HepG2 (cell line): ENCODE data around the gene WDR81. TPM values are rescaled to one million over a fixed set of nuclear protein-coding genes. Genes with fewer than 3 reads are reported as not detected.
A peak's percentile ranks its signal among the peaks of the same experiment; 100 is the strongest.

Source experiments
- AKAP8 ChIP-seq: sonication (generic); formaldehyde crosslinking; IDR thresholded peaks from 2 replicates; pipeline ENCODE4 v1.5.1; 2020; ENCODE audit warnings: mild to moderate bottlenecking, missing genetic modification reagents
- ARHGAP35 ChIP-seq: sonication (generic); formaldehyde crosslinking; IDR thresholded peaks from 2 replicates; pipeline ENCODE4 v1.9.0; 2022; ENCODE audit warnings: mild to moderate bottlenecking, inconsistent platforms, moderate library complexity, missing genetic modification reagents, borderline replicate concordance
- ATF1 ChIP-seq: IDR thresholded peaks from 2 replicates; pipeline ENCODE4 v1.6.1; 2016; ENCODE audit warnings: mild to moderate bottlenecking, control low read depth
- HNRNPL ChIP-seq: fragments of 200-400 bp; formaldehyde crosslinking; IDR thresholded peaks from 2 replicates; pipeline ENCODE4 v1.6.1; 2017; ENCODE audit warnings: mild to moderate bottlenecking, low read depth, low read length
- HOXD1 ChIP-seq: sonication (generic); formaldehyde crosslinking; IDR thresholded peaks from 2 replicates; pipeline ENCODE4 v1.5.0; 2020; ENCODE audit warnings: missing genetic modification reagents
- KLF12 ChIP-seq: sonication (generic); formaldehyde crosslinking; IDR thresholded peaks from 2 replicates; pipeline ENCODE4 v1.4.0; 2020; ENCODE audit warnings: missing genetic modification reagents, borderline replicate concordance
- MXI1 ChIP-seq: IDR thresholded peaks from 3 replicates; pipeline ENCODE4 v1.6.1; 2012; ENCODE audit warnings: low read depth, low read length, inconsistent platforms, borderline replicate concordance
- NFATC3 ChIP-seq: sonication (generic); formaldehyde crosslinking; IDR thresholded peaks from 2 replicates; pipeline ENCODE4 v1.5.1; 2020; ENCODE audit warnings: mild to moderate bottlenecking, missing genetic modification reagents
- NFKB2 ChIP-seq: sonication (generic); formaldehyde crosslinking; IDR thresholded peaks from 2 replicates; pipeline ENCODE4 v1.4.0; 2020; ENCODE audit warnings: missing genetic modification reagents, borderline replicate concordance
- NR2F2 ChIP-seq: IDR thresholded peaks from 2 replicates; pipeline ENCODE4 v1.6.1; 2012; ENCODE audit warnings: low read depth, inconsistent platforms, borderline replicate concordance
- NR3C1 ChIP-seq: sonication (generic); formaldehyde crosslinking; IDR thresholded peaks from 2 replicates; pipeline ENCODE4 v1.4.0; 2020; ENCODE audit warnings: missing genetic modification reagents
- PAF1 ChIP-seq: IDR thresholded peaks from 2 replicates; pipeline ENCODE4 v1.6.1; 2016; ENCODE audit warnings: missing genetic modification reagents, missing compliant biosample characterization
- RAD51 ChIP-seq: fragments of 450-650 bp; IDR thresholded peaks from 2 replicates; pipeline ENCODE4 v1.6.1; 2016; ENCODE audit warnings: borderline replicate concordance
- RELA ChIP-seq: sonication (generic); formaldehyde crosslinking; IDR thresholded peaks from 2 replicates; pipeline ENCODE4 v1.4.0; 2020; ENCODE audit warnings: missing genetic modification reagents
- STAG1 ChIP-seq: sonication (generic); formaldehyde crosslinking; IDR thresholded peaks from 2 replicates; pipeline ENCODE4 v1.4.0; 2020; ENCODE audit warnings: missing genetic modification reagents
- SUZ12 ChIP-seq: fragments of 150-350 bp; IDR thresholded peaks from 2 replicates; pipeline ENCODE4 v1.6.1; 2014; ENCODE audit warnings: low read depth, low read length
- ZBTB7A ChIP-seq: sonication (generic); formaldehyde crosslinking; IDR thresholded peaks from 2 replicates; pipeline ENCODE4 v1.8.0; 2022; ENCODE audit warnings: mild to moderate bottlenecking, missing genetic modification reagents
- ZIK1 ChIP-seq: sonication (generic); formaldehyde crosslinking; IDR thresholded peaks from 2 replicates; pipeline ENCODE4 v1.5.0; 2020; ENCODE audit warnings: mild to moderate bottlenecking, low read depth, missing genetic modification reagents, borderline replicate concordance
- ZNF124 ChIP-seq: sonication (generic); formaldehyde crosslinking; IDR thresholded peaks from 2 replicates; pipeline ENCODE4 v1.4.0; 2020; ENCODE audit warnings: missing genetic modification reagents
- ZNF138 ChIP-seq: sonication (generic); formaldehyde crosslinking; IDR thresholded peaks from 2 replicates; pipeline ENCODE4 v1.5.0; 2020; ENCODE audit warnings: mild to moderate bottlenecking, low read depth, missing genetic modification reagents
- ZNF276 ChIP-seq: sonication (generic); formaldehyde crosslinking; IDR thresholded peaks from 2 replicates; pipeline ENCODE4 v1.4.0; 2020; ENCODE audit warnings: mild to moderate bottlenecking, low read depth, missing genetic modification reagents
- ZNF331 ChIP-seq: sonication (generic); formaldehyde crosslinking; IDR thresholded peaks from 2 replicates; pipeline ENCODE4 v1.4.0; 2020; ENCODE audit warnings: missing genetic modification reagents
- ZNF337 ChIP-seq: sonication (generic); formaldehyde crosslinking; IDR thresholded peaks from 2 replicates; pipeline ENCODE4 v1.5.1; 2020; ENCODE audit warnings: missing genetic modification reagents, low read depth, mild to moderate bottlenecking, borderline replicate concordance
- ZNF614 ChIP-seq: IDR thresholded peaks from 2 replicates; pipeline ENCODE4 v1.6.1; 2018; ENCODE audit warnings: missing biosample characterization, missing genetic modification reagents, inconsistent platforms, borderline replicate concordance
- ZNF891 ChIP-seq: sonication (generic); formaldehyde crosslinking; IDR thresholded peaks from 2 replicates; pipeline ENCODE4 v1.5.0; 2020; ENCODE audit warnings: mild to moderate bottlenecking, missing genetic modification reagents
- polyA plus RNA-seq, 8 experiments: library from polyadenylated mRNA; depleted of rRNA in 3 of 8; stranded (reverse) in 7 of 8; unstranded in 1 of 8; fragments of >200 nt; fragmentation: Illumina TruSeq in 4 of 8; extraction: Trizol in 4 of 8; gene quantifications; 2 replicates each; pipeline versions ENCODE4 v1.2.1 to v1.2.3, GENCODE V29; 2011 to 2016; ENCODE audit warnings: low read depth in 4 of 8, missing spikeins in 1 of 8, mixed read lengths in 1 of 8; ENCODE audit not compliant: insufficient read depth in 1 of 8
- total RNA-seq, 5 experiments: library from RNA; depleted of rRNA; stranded (reverse); fragments of >200 nt; fragmentation: Illumina TruSeq; extraction: Trizol; gene quantifications; 2 replicates each; pipeline ENCODE4 v1.2.3, GENCODE V29; 2016; ENCODE audit warnings: low read depth in 1 of 5
- TF ChIP-seq, protein P1 (sequence below), 2 experiments: sonication (generic) in 1 of 2; formaldehyde crosslinking in 1 of 2; IDR thresholded peaks; 2 replicates each; pipeline versions ENCODE4 v1.4.0 to v1.6.1; 2016 to 2020; ENCODE audit warnings: borderline replicate concordance in 1 of 2, low read depth in 1 of 2, mild to moderate bottlenecking in 1 of 2, missing genetic modification reagents in 1 of 2

Gene WDR81
- total and polyA plus RNA-seq, 2 of the 13 experiments (the other 11 are each of a cell fraction or from before 2014, with no cell fraction given), result 9.1 to 16.7 TPM

DNA sequence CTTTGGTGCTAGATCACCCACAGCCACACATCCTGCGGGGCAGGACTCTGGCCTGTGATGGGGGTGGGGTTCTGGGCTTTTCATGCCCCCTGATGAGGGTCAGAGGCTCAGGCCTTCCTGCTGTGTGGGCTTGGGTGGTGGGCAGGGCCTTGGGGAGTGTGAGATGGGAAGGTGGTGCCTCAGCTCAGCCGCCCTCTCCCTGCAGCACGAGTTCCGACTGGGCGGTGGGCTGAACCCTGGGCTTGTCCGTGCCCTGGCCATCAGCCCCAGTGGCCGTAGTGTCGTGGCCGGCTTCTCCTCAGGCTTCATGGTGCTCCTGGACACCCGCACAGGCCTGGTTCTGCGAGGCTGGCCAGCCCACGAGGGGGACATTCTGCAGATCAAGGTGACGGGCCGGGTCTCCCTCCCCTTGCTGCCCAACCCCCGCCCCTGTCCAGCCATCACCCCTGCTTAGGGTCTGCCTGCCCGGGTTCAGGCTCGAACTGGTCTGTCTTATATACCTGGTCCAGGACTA, 11.4 kb downstream of the WDR81 start (continued):
- TF ChIP-seq ZNF138 (CRISPR knock-in tag) (0 out of 2 replicates have a peak, but pooled peaks have one; percentile 59), ZNF614 (CRISPR knock-in tag) (no peak), MXI1 (no peak), KLF12 (CRISPR knock-in tag) (no peak; the same call in none of the 2 replicates), RAD51 (no peak), ZNF331 (no peak), NFATC3 (CRISPR knock-in tag) (no peak), RELA (no peak), NFKB2 (no peak), AKAP8 (no peak), PAF1 (no peak), ZNF276 (CRISPR knock-in tag) (no peak), ZNF891 (CRISPR knock-in tag) (no peak; the same call in 1 of the 2 replicates), ZBTB7A (peak; percentile 8; the same call in 1 of the 2 replicates), ZIK1 (CRISPR knock-in tag) (no peak), ATF1 (CRISPR knock-in tag) (no peak), ZNF337 (no peak; the same call in 1 of the 2 replicates), STAG1 (CRISPR knock-in tag) (0 out of 2 replicates have a peak, but pooled peaks have one; percentile 5), NR3C1 (CRISPR knock-in tag) (no peak), ARHGAP35 (no peak), ZNF124 (no peak), HNRNPL (peak; percentile 63), NR2F2 (no peak), SUZ12 (no peak), HOXD1 (CRISPR knock-in tag) (no peak)
- TF ChIP-seq, protein P1, sequence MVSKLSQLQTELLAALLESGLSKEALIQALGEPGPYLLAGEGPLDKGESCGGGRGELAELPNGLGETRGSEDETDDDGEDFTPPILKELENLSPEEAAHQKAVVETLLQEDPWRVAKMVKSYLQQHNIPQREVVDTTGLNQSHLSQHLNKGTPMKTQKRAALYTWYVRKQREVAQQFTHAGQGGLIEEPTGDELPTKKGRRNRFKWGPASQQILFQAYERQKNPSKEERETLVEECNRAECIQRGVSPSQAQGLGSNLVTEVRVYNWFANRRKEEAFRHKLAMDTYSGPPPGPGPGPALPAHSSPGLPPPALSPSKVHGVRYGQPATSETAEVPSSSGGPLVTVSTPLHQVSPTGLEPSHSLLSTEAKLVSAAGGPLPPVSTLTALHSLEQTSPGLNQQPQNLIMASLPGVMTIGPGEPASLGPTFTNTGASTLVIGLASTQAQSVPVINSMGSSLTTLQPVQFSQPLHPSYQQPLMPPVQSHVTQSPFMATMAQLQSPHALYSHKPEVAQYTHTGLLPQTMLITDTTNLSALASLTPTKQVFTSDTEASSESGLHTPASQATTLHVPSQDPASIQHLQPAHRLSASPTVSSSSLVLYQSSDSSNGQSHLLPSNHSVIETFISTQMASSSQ (IDR thresholded peaks at IDR 0.05; ENCODE audit: low read depth), result no peak
- TF ChIP-seq, protein P1 (CRISPR knock-in tag; IDR thresholded peaks at IDR 0.05; ENCODE audit: borderline replicate concordance), result no peak
